AG09309 (cell line): ENCODE data around the gene BAIAP3.

Source experiments
- DNase-seq: peaks from one replicate; pipeline ENCODE4 v3.0.0-alpha.2; 2010; ENCODE audit warnings: low read depth
- H3K4me3 ChIP-seq: 2 replicates; pipeline ENCODE4 v1.5.1; 2011; ENCODE audit warnings: mild to moderate bottlenecking, low read depth, low read length, moderate library complexity; ENCODE audit not compliant: control insufficient read depth
- CTCF ChIP-seq: IDR thresholded peaks from 2 replicates; pipeline ENCODE4 v1.5.1; 2011; ENCODE audit warnings: mild to moderate bottlenecking, low read depth, low read length, inconsistent platforms; ENCODE audit not compliant: insufficient read depth, control insufficient read depth; ENCODE audit errors: missing control alignments

BAIAP3 gene

GRCh38 chr16:1333149-1333812, at the start of gene BAIAP3:
Gene BAIAP3 (plus strand): TSS chr16:1333645. CDS start chr16:1338550, 4,905 bp downstream.
- no peak for TF ChIP-seq CTCF
- DNase-seq, result no peak
- H3K4me3 ChIP-seq, result no peak within 1 kb of the TSS

GRCh38 chr16:1283996-1284616, 49.3 kb upstream of the BAIAP3 start:
- no peak overlapping the region for H3K4me3 ChIP-seq
- DNase-seq, result no peak
- TF ChIP-seq CTCF, result no peak

- H3K4me3 ChIP-seq, result no peak overlapping the region
- TF ChIP-seq CTCF, result no peak
- DNase-seq, result no peak
Observed at GRCh38 chr16:1285669-1286512, 47.6 kb upstream of the BAIAP3 start.

- H3K4me3 ChIP-seq, result no peak overlapping the region
- no peak for DNase-seq
- TF ChIP-seq CTCF, result no peak
Observed at GRCh38 chr16:1286513-1287094, 46.8 kb upstream of the BAIAP3 start.

GRCh38 chr16:1287982-1288670, 45.3 kb upstream of the BAIAP3 start:
- TF ChIP-seq CTCF, result no peak
- DNase-seq, result no peak
- H3K4me3 ChIP-seq, result no peak overlapping the region

GRCh38 chr16:1288813-1289476, 44.5 kb upstream of the BAIAP3 start:
- no peak for TF ChIP-seq CTCF
- no peak for DNase-seq
- no peak overlapping the region for H3K4me3 ChIP-seq
